ENCODE results near the gene HCFC1R1.

Gene HCFC1R1

GRCh38 chr16:2976201-2976600 is 47.5 kb downstream of the HCFC1R1 start:
- DNase-seq (ENCODE audit: low read depth in 2 of 2), result no peak

DNA sequence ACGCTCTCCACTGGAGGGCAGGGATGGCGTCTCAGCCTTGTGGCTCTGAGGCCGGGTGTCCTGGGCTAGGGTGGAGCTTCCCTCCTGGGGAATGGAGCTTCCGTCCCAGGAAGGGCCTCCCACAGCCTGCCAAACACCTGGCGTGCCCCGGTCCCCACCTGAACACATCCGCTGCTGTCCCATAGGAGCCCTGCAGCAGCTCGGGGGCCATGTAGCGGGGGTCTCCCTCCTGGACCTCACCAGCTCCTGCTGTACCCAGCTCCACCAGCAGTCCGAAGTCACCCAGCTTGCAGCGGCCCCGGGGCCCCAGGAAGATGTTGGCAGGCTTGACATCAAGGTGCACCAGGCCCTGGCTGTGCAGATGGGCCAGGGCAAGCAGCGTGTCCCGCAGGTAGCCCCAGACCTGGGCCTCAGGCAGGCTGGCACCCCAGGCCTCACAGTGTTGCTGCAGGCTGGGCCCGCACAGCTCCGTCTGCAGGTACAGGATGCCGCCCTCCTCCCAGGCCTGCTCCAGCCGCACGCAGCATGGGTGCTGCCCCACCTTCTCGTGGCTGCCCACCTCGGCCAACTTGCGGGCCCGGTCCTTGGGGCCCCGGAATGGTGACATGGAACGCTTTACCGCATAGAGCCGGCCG is 48.5 kb downstream of the HCFC1R1 start:
- DNase-seq (ENCODE audit: low read depth in 2 of 2), result no peak

DNA sequence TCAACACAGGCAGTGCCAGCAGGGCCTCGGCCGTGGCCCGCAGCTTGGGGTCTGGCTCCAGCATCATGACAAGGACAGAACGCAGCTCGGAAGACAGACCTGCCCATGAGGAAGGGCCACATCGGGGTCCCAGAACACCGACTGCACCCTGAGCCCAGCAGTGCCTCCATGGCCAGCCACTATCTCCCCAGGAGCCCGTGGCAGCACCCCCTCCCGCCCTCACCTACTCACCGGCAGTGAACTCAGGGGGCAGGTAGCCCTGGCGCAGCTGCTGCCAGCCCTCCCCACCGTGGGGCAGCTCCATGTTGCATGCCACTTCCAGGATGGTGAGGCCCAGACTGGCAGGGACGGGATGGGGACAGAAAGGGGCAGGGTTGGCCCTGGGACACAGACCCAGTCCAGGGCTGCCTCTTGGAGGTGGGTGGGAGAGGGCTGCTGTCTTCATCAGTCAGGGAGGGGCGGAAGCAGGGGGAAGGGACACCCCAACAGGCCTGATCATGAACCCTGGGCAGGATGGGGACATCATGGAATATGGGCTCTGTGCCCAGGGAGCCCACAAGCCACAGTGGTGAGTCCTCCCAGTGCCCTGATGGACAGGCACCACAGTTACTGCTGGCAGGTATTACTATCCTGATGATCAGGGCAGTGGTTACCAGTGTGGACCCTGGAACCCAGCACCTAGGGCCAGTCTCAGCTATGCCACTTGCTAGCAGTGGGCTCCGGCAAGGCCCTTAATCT is 49.3 kb downstream of the HCFC1R1 start:
- DNase-seq (ENCODE audit: low read depth in 2 of 2), result no peak

DNA sequence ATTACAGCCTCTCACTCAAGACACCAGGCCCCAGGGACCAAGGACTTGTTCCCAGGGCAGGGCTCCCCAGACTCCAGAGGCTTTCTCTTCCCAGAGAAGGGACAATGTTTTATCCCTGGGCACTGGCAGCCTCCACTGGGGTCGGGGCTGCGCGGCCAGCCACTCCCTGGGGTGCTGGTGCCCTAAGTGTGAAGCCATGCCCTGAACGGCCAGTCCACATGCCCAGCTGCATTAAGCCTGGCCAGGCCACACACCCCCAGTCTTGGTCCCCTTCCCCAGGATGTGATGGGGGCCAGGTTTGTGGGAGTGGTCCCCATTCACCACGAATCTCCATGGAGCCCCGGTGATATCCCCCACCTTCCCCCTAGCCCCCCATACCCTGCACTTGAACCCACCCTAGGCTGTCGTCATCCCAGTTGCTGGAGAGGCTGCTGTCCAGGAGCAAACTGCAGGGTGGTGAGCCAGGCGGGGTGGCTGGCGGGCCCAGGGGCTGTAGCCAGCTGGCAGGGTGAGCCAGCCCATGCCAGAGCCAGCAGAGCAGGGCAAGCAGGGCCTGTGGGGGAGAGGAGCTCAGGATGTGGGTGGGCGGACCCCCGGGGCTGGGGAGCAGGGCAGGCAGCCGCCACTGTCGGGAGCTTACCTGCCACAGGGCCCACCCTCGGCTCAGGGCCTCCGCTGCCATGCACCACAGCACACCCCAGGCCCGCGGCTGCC is 50.0 kb downstream of the HCFC1R1 start:
- DNase-seq (ENCODE audit: low read depth in 2 of 2), result no peak

- no peak for DNase-seq (ENCODE audit: low read depth in 2 of 2)
Measured at GRCh38 chr16:2973093-2973492, 50.6 kb downstream of the HCFC1R1 start.

All from fibroblast of skin of left biceps (primary cell).